AG09309 (cell line): ENCODE measurements around the gene MID1.
A peak's percentile ranks its signal among the peaks of the same experiment; 100 is the strongest.

Experiments used
- DNase-seq: peaks from one replicate; pipeline ENCODE4 v3.0.0-alpha.2; 2010; ENCODE audit warnings: low read depth
- H3K4me3 ChIP-seq: 2 replicates; pipeline ENCODE4 v1.5.1; 2011; ENCODE audit warnings: mild to moderate bottlenecking, low read depth, low read length, moderate library complexity; ENCODE audit not compliant: control insufficient read depth
- CTCF ChIP-seq: IDR thresholded peaks from 2 replicates; pipeline ENCODE4 v1.5.1; 2011; ENCODE audit warnings: mild to moderate bottlenecking, low read depth, low read length, inconsistent platforms; ENCODE audit not compliant: insufficient read depth, control insufficient read depth; ENCODE audit errors: missing control alignments

MID1 gene

DNA sequence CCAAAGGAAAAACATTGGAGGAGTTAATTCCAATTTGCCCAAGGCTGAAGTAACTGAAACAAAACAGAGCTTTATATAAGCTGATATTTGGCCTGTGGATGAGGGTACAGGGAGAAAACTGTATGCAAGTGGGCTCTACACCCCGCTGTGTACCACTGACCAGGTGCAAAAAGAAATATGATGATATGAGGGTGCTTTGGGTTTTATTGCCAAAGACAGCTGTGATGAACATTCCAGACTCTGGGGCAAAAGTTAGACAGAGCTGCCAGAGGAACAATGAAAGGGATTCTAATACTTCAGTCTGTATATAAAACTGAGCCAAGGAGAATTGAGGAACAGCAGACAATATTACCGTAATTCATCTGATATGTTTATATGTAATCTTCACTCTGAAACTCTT is 117.4 kb downstream of the MID1 start:
- no peak for TF ChIP-seq CTCF
- DNase-seq: no peak
- H3K4me3 ChIP-seq: no peak overlapping the region

DNA sequence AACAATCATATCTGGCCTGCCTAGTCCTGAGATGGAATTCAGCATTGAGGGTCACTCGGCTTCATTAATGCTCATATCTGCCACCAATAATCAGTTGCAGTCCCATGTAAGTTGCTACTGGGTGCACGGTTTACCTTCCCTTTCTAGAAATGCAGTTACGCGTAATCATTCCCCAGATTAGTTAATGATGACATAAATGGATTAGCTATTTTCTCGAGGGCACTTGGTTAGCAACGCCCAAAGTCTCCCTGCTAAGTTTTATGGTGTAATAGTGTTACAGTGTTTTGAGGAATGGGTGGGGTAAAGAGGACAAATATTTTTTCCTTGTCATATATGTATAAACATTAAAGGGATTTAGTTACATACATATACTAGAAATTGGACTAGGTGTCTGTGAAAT is 118.8 kb downstream of the MID1 start:
- DNase-seq: no peak
- no peak for TF ChIP-seq CTCF
- H3K4me3 ChIP-seq: no peak overlapping the region

- DNase-seq: peak; percentile 63
- TF ChIP-seq CTCF: no peak
- no peak overlapping the region for H3K4me3 ChIP-seq
Observed at GRCh38 chrX:10496345-10496965, 123.9 kb downstream of the MID1 start.

DNA sequence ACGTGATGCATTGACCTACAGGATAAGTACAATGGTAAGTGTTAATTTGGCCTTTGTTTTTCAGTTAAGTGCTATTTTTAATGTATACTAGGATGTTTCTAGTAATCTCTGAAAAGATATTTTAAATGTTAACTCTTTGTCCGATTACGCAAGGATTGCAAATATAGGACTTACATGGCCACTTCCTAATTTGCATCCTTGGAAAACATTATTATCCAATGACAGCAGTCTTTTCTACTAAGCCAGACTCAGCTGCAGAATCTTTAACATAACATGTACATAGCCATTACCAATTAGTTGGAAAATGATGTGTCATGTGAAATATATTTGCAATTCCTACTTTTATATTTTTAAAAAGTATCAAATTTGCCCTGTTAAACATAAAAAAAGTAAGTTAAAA is 124.7 kb downstream of the MID1 start:
- no peak for TF ChIP-seq CTCF
- no peak overlapping the region for H3K4me3 ChIP-seq
- no peak for DNase-seq

DNA sequence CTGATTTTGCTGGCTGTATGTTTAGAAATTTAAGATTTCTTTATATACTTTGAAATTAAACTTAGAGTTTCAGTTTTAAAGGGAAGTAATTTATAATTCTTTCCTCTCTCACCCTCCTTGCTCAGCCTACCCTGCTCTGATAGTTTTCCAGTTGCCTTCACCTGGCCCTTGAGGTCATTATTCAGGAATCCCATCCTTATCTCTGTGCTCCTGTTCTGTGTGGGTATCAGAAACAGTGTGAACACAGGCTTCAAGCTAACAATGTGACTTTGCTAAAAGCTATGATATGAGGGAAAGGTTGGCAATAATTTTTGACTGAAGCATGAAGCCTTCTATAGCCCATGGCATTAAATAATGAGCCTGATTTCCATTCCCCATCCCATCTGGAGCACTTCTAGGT is 128.1 kb downstream of the MID1 start:
- no peak overlapping the region for H3K4me3 ChIP-seq
- TF ChIP-seq CTCF: no peak
- no peak for DNase-seq

DNA sequence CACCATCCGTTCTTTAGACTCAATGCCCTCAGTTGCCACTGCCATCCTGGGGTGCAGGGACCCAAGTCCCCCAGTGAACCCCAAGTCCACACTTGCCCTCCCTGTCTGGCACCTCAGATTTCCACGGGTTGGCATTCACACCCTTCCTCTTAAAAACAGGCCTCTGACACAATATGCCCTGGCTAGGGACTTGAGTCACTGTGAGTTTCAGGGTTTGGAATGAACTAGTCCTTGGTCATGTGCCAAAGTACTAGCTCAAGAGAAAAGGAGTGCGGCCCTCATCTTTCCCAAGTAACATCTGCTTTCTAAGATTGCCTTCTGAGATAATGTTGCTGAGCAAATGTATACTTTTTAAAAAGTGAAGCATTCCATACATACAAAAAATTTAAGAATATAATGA is 134.0 kb downstream of the MID1 start:
- DNase-seq: peak; percentile 46
- TF ChIP-seq CTCF: no peak
- no peak overlapping the region for H3K4me3 ChIP-seq

GRCh38 chrX:10485326-10485725 is 135.1 kb downstream of the MID1 start:
- no peak for TF ChIP-seq CTCF
- H3K4me3 ChIP-seq: no peak overlapping the region

More at GRCh38 chrX:10485326-10485725, 135.1 kb downstream of the MID1 start:
- no peak for DNase-seq
